ENCODE measurements around the gene RLN3. TPM values are rescaled to one million over a fixed set of nuclear protein-coding genes. Genes with fewer than 3 reads are reported as not detected.

RLN3 gene
- total and polyA plus RNA-seq, 2 of the 8 experiments (the other 6 are each of a cell fraction or from before 2014, with no cell fraction given): not detected

DNA sequence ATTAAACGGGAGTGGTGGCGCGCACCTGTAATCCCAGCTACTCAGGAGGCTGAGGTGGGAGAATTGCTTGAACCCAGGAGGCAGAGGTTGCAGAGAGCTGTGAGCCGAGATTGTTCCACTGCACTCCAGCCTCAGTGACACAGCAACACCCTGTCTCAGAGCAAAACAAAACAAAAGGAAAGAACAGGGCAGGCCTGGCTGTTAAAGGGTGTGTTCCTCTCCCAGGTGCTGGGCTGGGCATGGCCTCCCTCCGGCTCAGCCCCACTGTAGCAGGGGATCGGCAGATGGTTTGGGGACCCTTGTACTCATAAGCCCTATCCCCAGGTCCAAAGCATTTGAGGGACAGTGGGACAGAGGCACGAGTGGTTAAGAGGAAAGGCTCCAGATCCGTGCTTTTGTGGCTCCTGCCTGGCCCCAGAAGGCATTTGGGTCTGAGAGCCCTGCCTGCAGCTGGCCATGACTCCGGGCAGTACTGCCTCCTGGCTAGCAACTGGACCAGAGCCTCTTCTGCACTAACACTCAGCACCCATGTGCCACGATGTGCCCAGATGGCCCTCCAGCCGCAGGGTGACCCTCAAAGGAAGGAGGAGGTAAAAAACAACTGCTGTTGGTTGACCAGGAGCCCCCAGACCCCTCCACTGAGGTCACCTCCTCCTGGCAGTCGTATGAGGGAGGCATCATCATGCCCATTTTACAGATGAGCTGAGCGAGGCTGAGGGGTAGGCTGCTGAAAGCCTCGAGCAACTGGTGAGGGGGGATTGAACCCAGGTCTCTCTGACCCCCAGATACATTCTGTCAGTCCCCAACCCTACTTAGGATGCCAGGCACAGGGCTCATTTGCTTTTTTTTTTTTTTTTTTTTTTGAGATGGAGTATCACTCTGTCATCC lies 31.8 kb upstream of the RLN3 start:
- no peak overlapping the region for H2BK120ac ChIP-seq (replicated peaks; ENCODE audit: low read depth, low read length)
- H3K27ac ChIP-seq (ENCODE audit: low read depth, low read length): no peak overlapping the region
- no peak overlapping the region for H2AK5ac ChIP-seq (ENCODE audit: low read depth, low read length)
- H2BK12ac ChIP-seq (ENCODE audit: low read depth, low read length): no peak overlapping the region
- no peak overlapping the region for H3K4me3 ChIP-seq (ENCODE audit: extremely low read depth in 1 of 4, insufficient read depth in 2 of 4, low read depth in 3 of 4, low read length in 4 of 4)
- no peak overlapping the region for H3K56ac ChIP-seq (replicated peaks; ENCODE audit: insufficient read length, low read depth, low read length)
- peaks cover 6% of the 10 kb centered on the region; the same call in 1 of the 2 replicates for H3K79me1 ChIP-seq (ENCODE audit: low read depth, low read length)
- H3K9ac ChIP-seq (replicated peaks in 1 of 4; ENCODE audit: extremely low read depth in 1 of 4, low read depth in 3 of 4, low read length in 3 of 4): no peak overlapping the region
- H2BK5ac ChIP-seq (ENCODE audit: low read depth, low read length): 0 out of 2 replicates have a peak overlapping the region, but pooled peaks have one; percentile 1
- H2BK20ac ChIP-seq (ENCODE audit: low read length): no peak overlapping the region
- no peak for FAIRE-seq
- H3K79me2 ChIP-seq (ENCODE audit: control insufficient read depth in 1 of 2, insufficient read depth in 2 of 2, low read length in 2 of 2): no peaks in the 10 kb centered on the region; a peak in 1 of 4 replicates
- no peak overlapping the region for H3K14ac ChIP-seq (ENCODE audit: insufficient read length)
- no peak overlapping the region for H3K4me2 ChIP-seq (ENCODE audit: insufficient read depth in 1 of 2, low read depth in 2 of 2, low read length in 2 of 2)
- H3K23ac ChIP-seq (ENCODE audit: insufficient read length): no peak overlapping the region
- DNase-seq (ENCODE audit: low read depth in 1 of 2, low spot score in 2 of 2): no peak
- H4K5ac ChIP-seq (ENCODE audit: insufficient read length, low read depth, low read length): no peak overlapping the region
- peaks cover 6 to 12% of the 10 kb centered on the region in 2 experiments; a peak in 3 of 4 replicates for H3K9me3 ChIP-seq (ENCODE audit: insufficient read depth in 2 of 2, low read depth in 1 of 2, low read length in 1 of 2)
- H2AFZ ChIP-seq (ENCODE audit: low read length): no peak overlapping the region
- H3K4me1 ChIP-seq (replicated peaks in 1 of 4; ENCODE audit: control insufficient read depth in 3 of 4, insufficient read depth in 4 of 4, low read length in 3 of 4): no peaks in the 10 kb centered on the region; a peak in 1 of 7 replicates
- POLR2A ChIA-PET (ENCODE audit: partially characterized antibody): interaction anchor here (0.9 to 4.7 kb wide), 6 partner anchors 8 to 114 kb away, joined by 3 to 16 read pairs (median 4); partner anchors contain the start of gene RFX1
- H4K8ac ChIP-seq (ENCODE audit: extremely low read depth, insufficient read depth, low read length): no peak overlapping the region; the same call in 1 of the 2 replicates
- no peak overlapping the region for H2BK15ac ChIP-seq (ENCODE audit: low read length)
- H3K18ac ChIP-seq (ENCODE audit: extremely low read depth, low read length): no peak overlapping the region
- 90% methylated on average over 8 of the region's 14 CpGs; no CpG with 5 or more reads in 1 of the 2 experiments for WGBS, 2 experiments (ENCODE audit: extremely low coverage in 1 of 2, insufficient coverage in 1 of 2, insufficient read length in 1 of 2, insufficient replicate concordance in 2 of 2, low coverage in 1 of 2, low lambda C conversion rate in 2 of 2, missing lambda C conversion rate in 1 of 2)
- no peak overlapping the region for H4K91ac ChIP-seq (replicated peaks; ENCODE audit: insufficient read length, low read length)
- peaks cover 3% of the 10 kb centered on the region in 2 experiments for H4K20me1 ChIP-seq (replicated peaks in 1 of 2; ENCODE audit: control insufficient read depth in 1 of 2, insufficient read depth in 2 of 2, low read length in 2 of 2)
- no peak overlapping the region for H3K4ac ChIP-seq (replicated peaks; ENCODE audit: insufficient read length, low read depth, low read length)
- no peaks in the 10 kb centered on the region for H3K27me3 ChIP-seq (replicated peaks in 1 of 4; ENCODE audit: control insufficient read depth in 3 of 4, extremely low read depth in 1 of 4, insufficient read depth in 3 of 4, low read length in 3 of 4)
- no peaks in the 10 kb centered on the region for H3K23me2 ChIP-seq (ENCODE audit: low read depth, low read length)
- CTCF ChIA-PET (ENCODE audit: partially characterized antibody): interaction anchor here (0.6 to 1.9 kb wide), 5 partner anchors 17 to 73 kb away, joined by 3 to 5 read pairs (median 3); no protein-coding TSS in a partner anchor
- peaks cover 0 to 7% (median 0%) of the 10 kb centered on the region in 4 experiments; a peak in 4 of 8 replicates for H3K36me3 ChIP-seq (ENCODE audit: control insufficient read depth in 2 of 4, insufficient read depth in 4 of 4, low read length in 3 of 4)
- TF ChIP-seq BRCA1 (IDR thresholded peaks at IDR 0.05; ENCODE audit: low read depth, low read length) (no peak), EZH2 (IDR thresholded peaks at IDR 0.05; ENCODE audit: low read depth, low read length, severe bottlenecking) (no peak), CREB1 (IDR thresholded peaks at IDR 0.05) (no peak), TAF7 (optimal IDR thresholded peaks at IDR 0.05; ENCODE audit: borderline replicate concordance, low read depth, low read length) (no peak), SP2 (IDR thresholded peaks at IDR 0.05; ENCODE audit: low read length) (no peak), SIN3A (conservative IDR thresholded peaks at IDR 0.05 in 1 of 2, IDR thresholded peaks at IDR 0.05 in 1 of 2; ENCODE audit: low read depth in 1 of 2, low read length in 2 of 2) (no peak), SP4 (IDR thresholded peaks at IDR 0.05; ENCODE audit: low read length) (no peak)
